Measurements from ENCODE around the gene TELO2.

Gene TELO2

DNA sequence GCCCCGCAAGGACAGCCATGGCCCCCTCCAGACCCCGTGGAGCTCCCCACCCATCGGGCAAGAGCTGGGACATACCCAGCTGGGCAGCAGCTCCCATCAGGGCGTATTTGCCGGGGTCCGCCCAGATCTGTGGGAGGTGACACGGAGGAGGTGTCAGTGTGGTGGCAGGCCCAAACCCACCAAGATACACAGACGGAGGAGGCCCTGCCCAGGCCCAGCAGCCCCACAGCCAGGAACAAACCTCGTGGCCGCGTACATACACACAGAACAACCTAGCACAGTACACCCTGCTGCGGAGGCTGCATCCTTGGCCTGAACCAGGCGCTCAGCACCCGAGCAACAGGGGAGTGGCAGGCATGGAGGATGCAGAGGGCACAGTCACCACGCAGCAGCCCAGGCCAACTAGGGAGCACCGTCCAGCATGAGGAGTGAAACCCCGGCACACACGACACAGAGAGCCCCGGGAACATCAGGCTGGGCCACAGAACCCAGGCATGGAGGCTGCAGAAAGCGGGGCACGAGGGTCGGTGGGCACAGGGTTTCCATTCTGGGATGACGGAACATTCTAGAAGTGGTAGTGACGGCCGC is 43.9 kb upstream of the TELO2 start:
- Histone ChIP-seq H3K4me1 (ENCODE audit: low read depth, poor library complexity, severe bottlenecking) (no peaks in the 10 kb centered on the region), H3K4me3 (IDR thresholded peaks at IDR 0.05; ENCODE audit: insufficient read depth, low read depth, low read length) (no peak overlapping the region), H3K27me3 (ENCODE audit: insufficient read depth, low read depth) (no peaks in the 10 kb centered on the region), H4K20me1 (ENCODE audit: insufficient read depth) (no peaks in the 10 kb centered on the region), H3K79me2 (ENCODE audit: insufficient read depth, low read depth) (no peaks in the 10 kb centered on the region), H3K36me3 (ENCODE audit: insufficient read depth) (no peaks in the 10 kb centered on the region), H2AFZ (ENCODE audit: low read depth) (no peak overlapping the region), H3K4me2 (no peak overlapping the region), H3K9ac (no peak overlapping the region), H3K27ac (no peak overlapping the region)
- no peak for TF ChIP-seq CTCF (conservative IDR thresholded peaks at IDR 0.05; ENCODE audit: low read depth, low read length)

GRCh38 chr16:1450218-1450617 is 42.9 kb upstream of the TELO2 start:
- H3K4me2 ChIP-seq = no peak overlapping the region
- H3K4me1 ChIP-seq (ENCODE audit: low read depth, poor library complexity, severe bottlenecking) = no peaks in the 10 kb centered on the region
- no peak overlapping the region for H3K27ac ChIP-seq
- no peak overlapping the region for H2AFZ ChIP-seq (ENCODE audit: low read depth)
- H3K27me3 ChIP-seq (ENCODE audit: insufficient read depth, low read depth) = no peaks in the 10 kb centered on the region
- no peaks in the 10 kb centered on the region for H3K79me2 ChIP-seq (ENCODE audit: insufficient read depth, low read depth)
- no peak overlapping the region for H3K4me3 ChIP-seq (IDR thresholded peaks at IDR 0.05; ENCODE audit: insufficient read depth, low read depth, low read length)
- TF ChIP-seq CTCF (conservative IDR thresholded peaks at IDR 0.05; ENCODE audit: low read depth, low read length) = no peak
- H3K36me3 ChIP-seq (ENCODE audit: insufficient read depth) = no peaks in the 10 kb centered on the region
- H4K20me1 ChIP-seq (ENCODE audit: insufficient read depth) = no peaks in the 10 kb centered on the region
- H3K9ac ChIP-seq = no peak overlapping the region

DNA sequence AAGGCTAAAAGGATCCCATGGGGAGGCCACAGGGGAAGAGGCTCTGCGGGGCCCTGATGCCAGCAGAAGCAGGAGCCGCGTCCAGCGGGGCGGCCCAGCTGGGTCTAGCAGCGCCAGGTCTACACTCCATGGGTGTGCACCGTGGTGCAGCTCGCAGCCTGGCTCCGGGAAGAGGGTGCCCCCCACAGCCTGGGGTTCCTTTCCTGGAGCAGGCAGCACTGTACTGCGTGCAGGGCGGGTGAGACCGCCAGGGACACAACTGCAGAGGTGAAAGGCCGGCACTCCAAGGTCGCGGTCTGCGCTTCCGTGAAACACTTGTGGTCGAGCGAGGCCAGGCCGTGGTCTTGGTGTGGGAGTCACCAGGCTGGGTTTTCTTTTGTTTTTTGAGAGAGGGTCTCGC is 42.3 kb upstream of the TELO2 start:
- Histone ChIP-seq H3K36me3 (ENCODE audit: insufficient read depth) (no peaks in the 10 kb centered on the region), H3K27ac (no peak overlapping the region), H3K27me3 (ENCODE audit: insufficient read depth, low read depth) (no peaks in the 10 kb centered on the region), H3K79me2 (ENCODE audit: insufficient read depth, low read depth) (no peaks in the 10 kb centered on the region), H3K4me2 (no peak overlapping the region), H3K4me3 (IDR thresholded peaks at IDR 0.05; ENCODE audit: insufficient read depth, low read depth, low read length) (no peak overlapping the region), H3K4me1 (ENCODE audit: low read depth, poor library complexity, severe bottlenecking) (no peaks in the 10 kb centered on the region), H2AFZ (ENCODE audit: low read depth) (no peak overlapping the region), H3K9ac (no peak overlapping the region), H4K20me1 (ENCODE audit: insufficient read depth) (no peaks in the 10 kb centered on the region)
- no peak for TF ChIP-seq CTCF (conservative IDR thresholded peaks at IDR 0.05; ENCODE audit: low read depth, low read length)

DNA sequence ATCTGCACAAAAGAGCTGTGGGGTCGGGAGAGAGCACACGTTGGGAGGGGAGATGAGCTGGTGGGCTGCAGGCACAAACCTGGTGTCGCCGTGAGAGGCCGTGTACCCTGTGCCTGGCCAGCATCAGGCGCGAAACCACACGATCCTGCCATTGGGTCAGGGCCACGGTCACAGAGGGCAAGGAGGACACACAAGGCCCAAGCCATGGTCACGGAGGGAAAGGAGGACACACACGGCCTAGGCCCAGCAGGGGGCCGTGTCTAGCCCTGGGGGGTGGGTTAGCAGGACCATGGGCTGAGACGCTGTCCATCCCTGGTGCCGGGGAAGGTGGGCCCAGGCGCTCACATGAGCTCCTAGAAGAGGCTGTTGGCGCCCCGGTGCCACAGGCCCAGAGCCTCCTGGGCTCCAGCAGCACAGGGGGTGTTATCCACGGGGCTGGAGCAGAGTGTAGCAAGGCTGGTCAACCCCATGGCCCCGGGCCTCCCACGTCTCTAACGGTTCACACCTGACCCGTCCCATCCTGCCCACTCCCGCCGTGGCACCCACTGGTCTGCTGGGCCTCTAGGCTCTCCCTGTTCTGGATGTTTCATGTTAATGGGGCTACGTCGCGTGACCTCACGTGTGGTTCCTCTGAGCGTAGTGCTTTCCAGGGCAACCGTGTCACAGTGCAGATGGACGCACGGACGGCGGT is 41.3 kb upstream of the TELO2 start:
- no peaks in the 10 kb centered on the region for H3K36me3 ChIP-seq (ENCODE audit: insufficient read depth)
- no peak for TF ChIP-seq CTCF (conservative IDR thresholded peaks at IDR 0.05; ENCODE audit: low read depth, low read length)
- H2AFZ ChIP-seq (ENCODE audit: low read depth) = no peak overlapping the region
- H3K27me3 ChIP-seq (ENCODE audit: insufficient read depth, low read depth) = no peaks in the 10 kb centered on the region
- H3K9ac ChIP-seq = no peak overlapping the region
- no peaks in the 10 kb centered on the region for H3K79me2 ChIP-seq (ENCODE audit: insufficient read depth, low read depth)
- no peak overlapping the region for H3K4me2 ChIP-seq
- no peaks in the 10 kb centered on the region for H4K20me1 ChIP-seq (ENCODE audit: insufficient read depth)
- H3K27ac ChIP-seq = no peak overlapping the region
- no peaks in the 10 kb centered on the region for H3K4me1 ChIP-seq (ENCODE audit: low read depth, poor library complexity, severe bottlenecking)
- no peak overlapping the region for H3K4me3 ChIP-seq (IDR thresholded peaks at IDR 0.05; ENCODE audit: insufficient read depth, low read depth, low read length)
